ENCODE measurements around the gene PSMG3. TPM values are rescaled to one million over a fixed set of nuclear protein-coding genes. Genes with fewer than 3 reads are reported as not detected.

The PSMG3 gene
- total and polyA plus RNA-seq, 2 of the 8 experiments (the other 6 are each of a cell fraction or from before 2014, with no cell fraction given) = 30.2 to 62.0 TPM

DNA sequence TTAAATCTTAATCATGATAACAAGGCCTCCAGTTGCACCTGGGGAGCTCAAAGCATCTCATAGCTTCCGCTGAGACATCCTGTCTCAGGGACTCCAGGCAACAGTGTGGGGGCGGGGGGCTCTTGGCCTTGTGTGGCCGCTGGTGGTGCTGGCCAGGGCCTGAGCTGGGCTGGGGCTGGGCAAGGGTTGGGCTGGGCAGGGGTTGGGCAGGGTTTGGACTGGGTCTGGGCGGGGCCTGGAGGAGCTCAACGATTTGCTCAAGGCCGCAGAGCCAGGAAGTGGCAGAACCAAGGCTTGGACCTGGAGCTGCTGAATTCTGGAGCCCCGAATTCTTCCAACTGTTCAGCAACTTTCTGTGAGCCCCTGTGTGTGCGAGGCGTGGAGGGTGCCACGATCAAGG lies 37.9 kb upstream of the PSMG3 start (continued):
- TF ChIP-seq RAD21 (IDR thresholded peaks at IDR 0.05 in 1 of 2, conservative IDR thresholded peaks at IDR 0.05 in 1 of 2; ENCODE audit: low read depth in 2 of 2, low read length in 2 of 2) (no peak), CBX8 (IDR thresholded peaks at IDR 0.05; ENCODE audit: borderline replicate concordance, low read depth, low read length) (no peak), MAFK (IDR thresholded peaks at IDR 0.05; ENCODE audit: low read depth, low read length) (no peak), BRCA1 (IDR thresholded peaks at IDR 0.05; ENCODE audit: low read depth, low read length) (no peak), JUN (IDR thresholded peaks at IDR 0.05; ENCODE audit: low read depth, low read length) (no peak), RBBP5 (IDR thresholded peaks at IDR 0.05; ENCODE audit: borderline replicate concordance, low read depth, low read length) (no peak), SRF (IDR thresholded peaks at IDR 0.05; ENCODE audit: low read depth, low read length) (no peak)
